Measurements from ENCODE around the gene PHLDA2.

Gene PHLDA2

DNA sequence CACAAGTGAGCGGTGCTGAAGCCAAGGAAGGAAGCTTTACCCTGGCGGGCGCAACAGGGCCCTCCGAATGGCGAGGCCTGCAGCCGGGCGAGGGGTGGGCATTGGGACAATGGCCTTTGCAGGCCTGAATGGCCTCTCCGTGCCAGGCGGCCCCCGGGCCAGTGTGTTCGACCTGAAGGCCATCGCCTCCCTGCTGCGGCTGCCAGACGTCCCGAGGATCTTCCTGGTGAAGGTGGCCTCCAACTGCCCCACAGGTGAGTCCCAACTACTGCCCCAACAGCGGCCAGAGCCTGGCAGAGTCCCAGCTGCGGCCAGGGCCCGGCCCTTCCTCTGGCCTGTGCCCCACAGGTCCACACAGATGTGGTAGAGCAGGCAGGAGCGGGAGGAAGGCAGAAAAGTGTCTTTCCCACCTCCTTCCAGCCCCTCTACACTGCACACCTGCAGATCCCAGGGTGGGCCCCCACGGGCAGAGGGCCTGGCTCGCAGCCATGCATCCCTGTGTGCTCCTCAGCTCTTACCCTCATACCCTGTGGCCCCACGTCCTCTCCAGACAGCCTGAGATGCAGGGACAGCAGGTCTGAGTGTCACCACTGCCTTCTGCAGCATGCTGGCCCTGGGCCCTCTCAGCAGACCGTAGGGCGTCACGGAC lies 11.3 kb downstream of the PHLDA2 start:
- TF ChIP-seq CTCF (IDR thresholded peaks at IDR 0.05) = no peak

DNA sequence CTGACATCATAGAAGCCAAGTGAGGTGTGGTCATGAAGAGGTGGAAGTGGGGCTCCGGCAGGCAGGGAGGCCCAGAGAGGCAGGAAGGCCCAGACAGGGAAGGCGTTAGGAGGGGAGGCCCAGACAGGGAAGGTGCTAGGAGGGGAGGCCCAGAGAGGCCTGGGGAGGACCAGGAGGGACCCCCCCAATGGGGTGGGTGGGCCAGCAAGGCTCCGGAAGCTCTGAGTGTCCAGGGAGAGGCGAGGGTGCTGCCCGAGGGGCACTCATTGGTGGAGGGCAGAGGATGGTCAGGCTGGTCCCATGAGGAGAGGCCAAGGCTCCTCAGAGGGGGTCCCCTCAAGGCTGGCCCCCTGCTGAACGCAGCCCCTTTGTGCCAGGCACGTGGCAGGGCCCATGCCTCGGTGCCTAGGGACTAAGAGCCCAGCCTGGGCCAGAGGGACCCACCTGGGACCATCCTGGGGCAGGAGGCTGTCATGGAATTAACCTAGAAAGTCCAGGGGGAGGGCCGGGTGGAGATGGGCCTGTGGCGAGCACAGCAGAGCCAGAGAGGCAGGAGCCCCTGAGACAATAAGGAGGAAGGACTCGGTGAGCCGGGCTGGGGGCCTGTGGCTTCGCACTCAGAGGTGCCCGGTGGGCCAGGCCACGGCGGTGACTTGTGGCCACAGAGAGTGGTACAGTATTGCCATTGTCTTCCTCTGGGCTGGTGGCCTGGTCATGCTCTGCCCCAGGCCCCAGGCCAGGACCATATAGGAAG lies 12.2 kb downstream of the PHLDA2 start:
- no peak for TF ChIP-seq CTCF (IDR thresholded peaks at IDR 0.05)

GRCh38 chr11:2916114-2916891 lies 12.9 kb downstream of the PHLDA2 start:
- no peak for TF ChIP-seq CTCF (IDR thresholded peaks at IDR 0.05)

DNA sequence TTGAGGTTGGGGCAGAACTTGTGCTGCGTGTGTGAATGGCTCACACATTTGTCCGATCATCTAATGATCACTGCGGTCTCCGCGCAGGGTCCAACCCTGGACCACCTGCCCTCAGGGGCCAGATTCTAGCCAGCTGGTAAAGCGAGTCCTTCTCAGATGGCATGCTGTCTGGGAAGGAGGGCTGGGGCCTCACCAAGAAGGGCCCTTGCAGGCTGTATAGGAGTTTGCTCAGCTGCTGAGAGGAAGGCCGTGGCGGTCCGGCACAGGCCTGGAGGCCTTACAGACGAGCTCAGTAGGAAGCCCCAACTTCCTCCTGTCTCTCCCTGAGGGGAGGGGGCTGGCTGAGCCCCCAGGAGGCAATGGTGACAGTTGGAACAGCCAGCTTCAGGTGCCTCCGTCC lies 13.7 kb downstream of the PHLDA2 start:
- TF ChIP-seq CTCF (IDR thresholded peaks at IDR 0.05) = no peak

GRCh38 chr11:2914455-2915195 lies 14.6 kb downstream of the PHLDA2 start:
- TF ChIP-seq CTCF (IDR thresholded peaks at IDR 0.05) = no peak

- TF ChIP-seq CTCF (IDR thresholded peaks at IDR 0.05) = no peak
These were observed 15.4 kb downstream of the PHLDA2 start for GRCh38 chr11:2913776-2914175.

GRCh38 chr11:2913019-2913431 lies 16.2 kb downstream of the PHLDA2 start:
- TF ChIP-seq CTCF (IDR thresholded peaks at IDR 0.05) = no peak
